ENCODE data around the gene ABCA10.

- TF ChIP-seq CTCF (IDR thresholded peaks at IDR 0.05; ENCODE audit: insufficient read depth, low read length, poor library complexity, severe bottlenecking): no peak
- no peak for TF ChIP-seq EZH2phosphoT487 (conservative IDR thresholded peaks at IDR 0.05; ENCODE audit: low read length)
These were observed 78.3 kb downstream of the ABCA10 start for GRCh38 chr17:69150333-69150732.
